ENCODE measurements around the gene LAMC3. TPM values are rescaled to one million over a fixed set of nuclear protein-coding genes. Genes with fewer than 3 reads are reported as not detected.

The LAMC3 gene
- total and polyA plus RNA-seq, 9 of the 15 experiments (the other 6 are each of a cell fraction or from before 2014, with no cell fraction given) = 0.10 TPM; not detected in 8

DNA sequence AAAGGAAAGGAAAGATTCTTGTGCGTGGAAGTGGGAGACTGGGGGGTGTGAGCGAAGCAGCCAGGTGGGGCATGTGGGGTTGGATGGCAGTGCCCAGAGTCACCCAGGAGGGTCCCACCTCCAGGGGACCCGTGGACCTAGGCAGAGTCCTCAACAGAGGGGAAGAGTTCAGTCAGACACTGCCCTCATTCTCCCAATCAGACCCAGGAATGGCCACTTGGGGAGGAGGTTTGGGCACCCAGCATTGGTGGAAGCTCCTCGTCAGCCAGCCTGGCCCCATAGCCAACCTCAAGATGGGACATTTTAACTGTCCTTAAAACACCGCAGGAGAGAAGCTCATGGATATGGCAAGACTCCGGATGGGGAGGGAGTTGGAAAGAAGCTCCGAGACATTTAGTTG, 21.9 kb upstream of the LAMC3 start:
- H3K4me1 ChIP-seq (replicated peaks in 1 of 2; ENCODE audit: control insufficient read depth in 2 of 2, insufficient read depth in 2 of 2, low read length in 2 of 2) = peaks cover 0 to 33% of the 10 kb centered on the region in 2 experiments; a peak in 2 of 5 replicates
- ATAC-seq (no peak), FAIRE-seq (no peak), DNase-seq (ENCODE audit: extremely low read depth in 1 of 4, low spot score in 3 of 4) (no peak)
- ChIA-PET POLR2A (interaction anchor here (0.6 to 10.0 kb wide), 17 partner anchors 9 to 151 kb away, joined by 3 to 131 read pairs (median 4); no protein-coding TSS in a partner anchor), CTCF (ENCODE audit: low intra/inter-chr PET ratio) (interaction anchor here (0.7 kb wide), 1 partner anchor 122 kb away, joined by 3 read pairs; no protein-coding TSS in a partner anchor)
- H3K4me3 ChIP-seq = no peak overlapping the region
- peaks cover 86% of the 10 kb centered on the region for H4K20me1 ChIP-seq (replicated peaks; ENCODE audit: control insufficient read depth, insufficient read depth, low read length)
- no peaks in the 10 kb centered on the region for H3K79me2 ChIP-seq (ENCODE audit: control insufficient read depth, insufficient read depth, low read length)
- H3K9me1 ChIP-seq (ENCODE audit: control insufficient read depth, insufficient read depth, low read length) = peaks cover 10% of the 10 kb centered on the region
- no peak overlapping the region for H3K4me2 ChIP-seq (ENCODE audit: insufficient read depth, low read length)
- H2AFZ ChIP-seq (ENCODE audit: low read depth, low read length) = no peak overlapping the region
- intact Hi-C loops (cut with micrococcal nuclease) (no loop called here), in situ Hi-C loops (cut with MboI) (loop anchor here (25.0 kb wide), 1 partner anchor 275 kb away; no protein-coding TSS in a partner anchor)
- 2% methylated on average over 7 of the region's 7 CpGs for WGBS (ENCODE audit: insufficient coverage, low coverage, missing lambda C conversion rate)
- H3K36me3 ChIP-seq (ENCODE audit: control insufficient read depth, insufficient read depth, low read length) = no peaks in the 10 kb centered on the region
- no TSS peak for BruUV-seq (replicated peaks)
- H3K9ac ChIP-seq (ENCODE audit: insufficient read depth in 1 of 2, low read depth in 2 of 2, low read length in 2 of 2) = peak overlapping the region in 1 of 2 experiments; percentile 8; a peak in 1 of 4 replicates
- no peaks in the 10 kb centered on the region for H3K9me3 ChIP-seq (replicated peaks; ENCODE audit: control insufficient read depth, insufficient read depth, low read depth, low read length)
- H3K27ac ChIP-seq (ENCODE audit: extremely low read depth, low read depth, low read length) = no peak overlapping the region
- peaks cover 96 to 99% of the 10 kb centered on the region in 2 experiments for H3K27me3 ChIP-seq (ENCODE audit: control insufficient read depth in 2 of 2, insufficient read depth in 2 of 2, low read length in 2 of 2)
- TF ChIP-seq EHMT2 (IDR thresholded peaks at IDR 0.05) = no peak
- TF ChIP-seq RBM15 (IDR thresholded peaks at IDR 0.05; ENCODE audit: insufficient read depth, low read length) = no peak
- TF ChIP-seq STAT5A (IDR thresholded peaks at IDR 0.05; ENCODE audit: borderline replicate concordance, low read length) = no peak
- TF ChIP-seq, protein P1, sequence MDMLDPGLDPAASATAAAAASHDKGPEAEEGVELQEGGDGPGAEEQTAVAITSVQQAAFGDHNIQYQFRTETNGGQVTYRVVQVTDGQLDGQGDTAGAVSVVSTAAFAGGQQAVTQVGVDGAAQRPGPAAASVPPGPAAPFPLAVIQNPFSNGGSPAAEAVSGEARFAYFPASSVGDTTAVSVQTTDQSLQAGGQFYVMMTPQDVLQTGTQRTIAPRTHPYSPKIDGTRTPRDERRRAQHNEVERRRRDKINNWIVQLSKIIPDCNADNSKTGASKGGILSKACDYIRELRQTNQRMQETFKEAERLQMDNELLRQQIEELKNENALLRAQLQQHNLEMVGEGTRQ (CRISPR knock-in tag; IDR thresholded peaks at IDR 0.05) = no peak
- TF ChIP-seq ZNF695 (CRISPR knock-in tag; IDR thresholded peaks at IDR 0.05) = no peak
- no peak for TF ChIP-seq SMAD1 (IDR thresholded peaks at IDR 0.05; ENCODE audit: low read depth, low read length, partially characterized antibody)
- TF ChIP-seq REST (IDR thresholded peaks at IDR 0.05; ENCODE audit: borderline replicate concordance) = no peak
- TF ChIP-seq REST (CRISPR knock-in tag; IDR thresholded peaks at IDR 0.05; ENCODE audit: low read depth) = no peak
- TF ChIP-seq HMG20A (CRISPR knock-in tag; conservative IDR thresholded peaks at IDR 0.05) = no peak
- TF ChIP-seq, protein P2, sequence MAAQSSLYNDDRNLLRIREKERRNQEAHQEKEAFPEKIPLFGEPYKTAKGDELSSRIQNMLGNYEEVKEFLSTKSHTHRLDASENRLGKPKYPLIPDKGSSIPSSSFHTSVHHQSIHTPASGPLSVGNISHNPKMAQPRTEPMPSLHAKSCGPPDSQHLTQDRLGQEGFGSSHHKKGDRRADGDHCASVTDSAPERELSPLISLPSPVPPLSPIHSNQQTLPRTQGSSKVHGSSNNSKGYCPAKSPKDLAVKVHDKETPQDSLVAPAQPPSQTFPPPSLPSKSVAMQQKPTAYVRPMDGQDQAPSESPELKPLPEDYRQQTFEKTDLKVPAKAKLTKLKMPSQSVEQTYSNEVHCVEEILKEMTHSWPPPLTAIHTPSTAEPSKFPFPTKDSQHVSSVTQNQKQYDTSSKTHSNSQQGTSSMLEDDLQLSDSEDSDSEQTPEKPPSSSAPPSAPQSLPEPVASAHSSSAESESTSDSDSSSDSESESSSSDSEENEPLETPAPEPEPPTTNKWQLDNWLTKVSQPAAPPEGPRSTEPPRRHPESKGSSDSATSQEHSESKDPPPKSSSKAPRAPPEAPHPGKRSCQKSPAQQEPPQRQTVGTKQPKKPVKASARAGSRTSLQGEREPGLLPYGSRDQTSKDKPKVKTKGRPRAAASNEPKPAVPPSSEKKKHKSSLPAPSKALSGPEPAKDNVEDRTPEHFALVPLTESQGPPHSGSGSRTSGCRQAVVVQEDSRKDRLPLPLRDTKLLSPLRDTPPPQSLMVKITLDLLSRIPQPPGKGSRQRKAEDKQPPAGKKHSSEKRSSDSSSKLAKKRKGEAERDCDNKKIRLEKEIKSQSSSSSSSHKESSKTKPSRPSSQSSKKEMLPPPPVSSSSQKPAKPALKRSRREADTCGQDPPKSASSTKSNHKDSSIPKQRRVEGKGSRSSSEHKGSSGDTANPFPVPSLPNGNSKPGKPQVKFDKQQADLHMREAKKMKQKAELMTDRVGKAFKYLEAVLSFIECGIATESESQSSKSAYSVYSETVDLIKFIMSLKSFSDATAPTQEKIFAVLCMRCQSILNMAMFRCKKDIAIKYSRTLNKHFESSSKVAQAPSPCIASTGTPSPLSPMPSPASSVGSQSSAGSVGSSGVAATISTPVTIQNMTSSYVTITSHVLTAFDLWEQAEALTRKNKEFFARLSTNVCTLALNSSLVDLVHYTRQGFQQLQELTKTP (IDR thresholded peaks at IDR 0.05; ENCODE audit: low read depth in 1 of 2, partially characterized antibody in 2 of 2) = no peak

Measured in K562 (cell line).